Endothelial cell of umbilical vein (primary cell): ENCODE data around the gene SMTNL1. TPM values are rescaled to one million over a fixed set of nuclear protein-coding genes. Genes with fewer than 3 reads are reported as not detected.

Experiments used
- BruUV-seq: library from RNA; stranded (reverse); fragments of 400-500 nt; replicated peaks from 2 replicates; lab custom pipeline; 2021; lab: Mats Ljungman, UMichigan
- CTCF ChIA-PET: fragments of 300-600, 350-600 bp; sonication (Branson Sonifier 250); formaldehyde crosslinking; loops from one replicate; lab custom pipeline; 2021; ENCODE audit warnings: antibody characterized with exemption, inconsistent platforms; lab: Charles Lee
- POLR2A ChIA-PET: fragments of 300-600, 350-600 bp; sonication (Branson Sonifier 250); formaldehyde crosslinking; loops from one replicate; lab custom pipeline; 2021; ENCODE audit warnings: antibody characterized with exemption, inconsistent platforms; lab: Charles Lee
- DNase-seq: peaks from one replicate; pipeline ENCODE4 v3.0.0-alpha.2; 2011; ENCODE audit warnings: low read depth, low spot score
- FAIRE-seq: peaks from 2 replicates; lab custom pipeline; 2011; peaks lifted over from hg19 to GRCh38; lab: Jason Lieb, UNC
- H2AFZ ChIP-seq: 2 replicates; pipeline ENCODE4 v1.6.0; 2012; ENCODE audit warnings: low read depth, low read length, control low read depth, inconsistent platforms
- H3K27ac ChIP-seq: 2 replicates; pipeline ENCODE4 v1.5.1; 2011; ENCODE audit warnings: low read depth, mild to moderate bottlenecking, control low read depth, low read length, moderate library complexity; ENCODE audit not compliant: insufficient read depth
- H3K27me3 ChIP-seq, 2 experiments: 2 replicates each; pipeline versions ENCODE4 v1.6.0 to v1.6.1; 2011; ENCODE audit warnings: low read length in 2 of 2, mixed read lengths in 1 of 2; ENCODE audit not compliant: control insufficient read depth in 2 of 2, insufficient read depth in 2 of 2
- H3K36me3 ChIP-seq, 2 experiments: 2 replicates in 1 of 2; 3 replicates in 1 of 2; pipeline ENCODE4 v1.5.1; 2011; ENCODE audit warnings: low read length in 2 of 2, mild to moderate bottlenecking in 1 of 2, moderate library complexity in 1 of 2; ENCODE audit not compliant: control insufficient read depth in 2 of 2, insufficient read depth in 2 of 2; ENCODE audit errors: extremely low read depth in 1 of 2
- H3K4me1 ChIP-seq: 3 replicates; pipeline ENCODE4 v1.5.1; 2011; ENCODE audit warnings: mild to moderate bottlenecking, low read length; ENCODE audit not compliant: control insufficient read depth, insufficient read depth; ENCODE audit errors: extremely low read depth
- H3K4me2 ChIP-seq: 2 replicates; pipeline ENCODE4 v1.6.1; 2011; ENCODE audit warnings: low read length, control low read depth, mixed read lengths; ENCODE audit not compliant: insufficient read depth
- H3K4me3 ChIP-seq, 3 experiments: fragments of 200-600 bp in 1 of 3; sonication (generic), shearing (Covaris generic) in 1 of 3; replicated peaks in 1 of 3; 2 replicates each; pipeline ENCODE4 v1.5.1; 2011 to 2016; ENCODE audit warnings: control low read depth in 3 of 3, low read length in 3 of 3, mild to moderate bottlenecking in 2 of 3, inconsistent platforms in 1 of 3, low read depth in 1 of 3, moderate library complexity in 1 of 3; ENCODE audit not compliant: insufficient read depth in 1 of 3
- H3K79me2 ChIP-seq: 2 replicates; pipeline ENCODE4 v1.6.0; 2012; ENCODE audit warnings: low read length, inconsistent platforms; ENCODE audit not compliant: control insufficient read depth, insufficient read depth
- H3K9ac ChIP-seq: replicated peaks from 2 replicates; pipeline ENCODE3; 2011; ENCODE audit warnings: low read length, control low read depth; ENCODE audit not compliant: insufficient read depth; ENCODE audit errors: extremely low read depth
- H3K9me1 ChIP-seq: replicated peaks from 3 replicates; pipeline ENCODE4 v1.6.0; 2011; ENCODE audit warnings: mild to moderate bottlenecking, low read length; ENCODE audit not compliant: control insufficient read depth, insufficient read depth; ENCODE audit errors: extremely low read depth
- H3K9me3 ChIP-seq: replicated peaks from 2 replicates; pipeline ENCODE4 v1.5.1; 2012; ENCODE audit warnings: low read length, inconsistent platforms; ENCODE audit not compliant: control insufficient read depth, insufficient read depth
- H4K20me1 ChIP-seq: replicated peaks from 2 replicates; pipeline ENCODE3; 2011; ENCODE audit warnings: mild to moderate bottlenecking, low read length; ENCODE audit not compliant: control insufficient read depth, insufficient read depth; ENCODE audit errors: extremely low read depth
- EZH2 ChIP-seq: IDR thresholded peaks from 2 replicates; pipeline ENCODE4 v1.6.1; 2012; ENCODE audit warnings: borderline replicate concordance, low read depth, mild to moderate bottlenecking, moderate library complexity, low read length, inconsistent platforms; ENCODE audit not compliant: severe bottlenecking
- FOS ChIP-seq: IDR thresholded peaks from 2 replicates; pipeline ENCODE4 v1.6.1; 2011; ENCODE audit warnings: mild to moderate bottlenecking, low read length, moderate library complexity, borderline replicate concordance; ENCODE audit not compliant: insufficient read depth
- GATA2 ChIP-seq: IDR thresholded peaks from 2 replicates; pipeline ENCODE4 v1.7.0; 2011; ENCODE audit warnings: low read depth, mild to moderate bottlenecking, moderate library complexity, mixed read lengths, low read length; ENCODE audit not compliant: insufficient read length, insufficient read depth
- JUN ChIP-seq: IDR thresholded peaks from 2 replicates; pipeline ENCODE4 v1.6.1; 2011; ENCODE audit warnings: borderline replicate concordance, low read depth; ENCODE audit not compliant: insufficient read length, insufficient read depth
- MYC ChIP-seq: IDR thresholded peaks from one replicate; pipeline ENCODE4 v1.6.1; 2011; ENCODE audit warnings: mild to moderate bottlenecking, low read depth, low read length
- POLR2A ChIP-seq: IDR thresholded peaks from 2 replicates; pipeline ENCODE4 v1.6.1; 2012; ENCODE audit warnings: low read depth, mild to moderate bottlenecking, control low read depth, low read length
- POLR2AphosphoS5 ChIP-seq: IDR thresholded peaks from 2 replicates; pipeline ENCODE4 v1.6.1; 2012; ENCODE audit warnings: low read depth, mild to moderate bottlenecking, control low read depth, low read length, moderate library complexity; ENCODE audit not compliant: insufficient read depth
- dilution Hi-C: fragments of 300-500 bp; cut with MboI; formaldehyde crosslinking; loops from one replicate; pipeline ENCODE4 v1.15.0; 2019; ENCODE audit warnings: low sequenced_read_pairs; ENCODE audit not compliant: extremely low pct_ligation_motif_present
- intact Hi-C: fragments of 100-400 bp; cut with micrococcal nuclease; formaldehyde crosslinking; loops from one replicate; pipeline ENCODE4 v1.10.0; 2022
- polyA plus RNA-seq, 4 experiments: library from polyadenylated mRNA; depleted of rRNA in 3 of 4; stranded (reverse) in 3 of 4; unstranded in 1 of 4; fragments of >200 nt; gene quantifications; 2 replicates each; pipeline versions ENCODE4 v1.2.1 to v1.2.3, GENCODE V29; 2011 to 2012; ENCODE audit warnings: missing spikeins in 1 of 4
- total RNA-seq: library from RNA; stranded (reverse); gene quantifications from 2 replicates; pipeline ENCODE4 v1.2.3, GENCODE V29; 2021
- TF ChIP-seq, protein P1 (sequence below): IDR thresholded peaks from 2 replicates; pipeline ENCODE4 v1.6.1; 2011; ENCODE audit not compliant: insufficient read depth, insufficient read length
- TF ChIP-seq, protein P2 (sequence below), 2 donors: IDR thresholded peaks; 1 replicate in 1 of 2; 2 replicates in 1 of 2; pipeline ENCODE4 v1.5.1; 2011; ENCODE audit warnings: low read length in 2 of 2, mild to moderate bottlenecking in 2 of 2, moderate library complexity in 2 of 2, control low read depth in 1 of 2, inconsistent platforms in 1 of 2, low read depth in 1 of 2; ENCODE audit not compliant: insufficient read depth in 1 of 2; ENCODE audit errors: extremely low read depth in 1 of 2

Gene SMTNL1
- total and polyA plus RNA-seq, 2 donors (not counting 3 experiments of a cell fraction or from before 2014, with no cell fraction given), result not detected

DNA sequence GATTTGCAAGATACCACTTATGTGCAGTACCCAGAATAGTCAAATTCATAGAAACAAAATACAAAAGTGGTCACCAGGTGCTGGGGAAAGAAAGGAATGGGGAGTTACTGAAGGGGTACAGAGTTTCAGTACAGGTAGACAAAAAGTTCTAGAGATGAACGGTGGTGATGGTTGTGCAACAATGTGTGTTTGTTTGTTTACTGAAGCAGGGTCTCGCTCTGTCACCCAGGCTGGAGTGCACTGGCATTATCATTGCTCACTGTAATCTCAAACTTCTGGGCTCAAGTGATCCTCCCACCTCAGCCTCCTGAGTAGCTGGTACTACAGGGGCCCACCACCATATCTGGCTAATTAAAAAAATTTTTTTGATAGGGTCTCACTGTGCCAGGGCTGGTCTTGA, 18.0 kb downstream of the SMTNL1 start:
- Histone ChIP-seq H3K79me2 (no peaks in the 10 kb centered on the region), H3K4me3 (no peak overlapping the region), H3K9me1 (no peaks in the 10 kb centered on the region), H4K20me1 (no peaks in the 10 kb centered on the region), H3K4me2 (no peak overlapping the region), H3K9ac (no peak overlapping the region), H3K4me1 (no peaks in the 10 kb centered on the region), H3K36me3 (peaks cover 0 to 5% of the 10 kb centered on the region in 2 experiments), H3K27ac (no peak overlapping the region), H3K27me3 (no peaks in the 10 kb centered on the region), H2AFZ (no peak overlapping the region), H3K9me3 (no peaks in the 10 kb centered on the region)
- no peak for DNase-seq
- ChIA-PET CTCF (no interaction called here), POLR2A (no interaction called here)
- TF ChIP-seq FOS (no peak), MYC (no peak), POLR2AphosphoS5 (no peak), JUN (no peak), GATA2 (no peak), POLR2A (no peak), EZH2 (no peak)
- TF ChIP-seq, protein P1, sequence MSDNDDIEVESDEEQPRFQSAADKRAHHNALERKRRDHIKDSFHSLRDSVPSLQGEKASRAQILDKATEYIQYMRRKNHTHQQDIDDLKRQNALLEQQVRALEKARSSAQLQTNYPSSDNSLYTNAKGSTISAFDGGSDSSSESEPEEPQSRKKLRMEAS, result no peak
- TF ChIP-seq, protein P2, sequence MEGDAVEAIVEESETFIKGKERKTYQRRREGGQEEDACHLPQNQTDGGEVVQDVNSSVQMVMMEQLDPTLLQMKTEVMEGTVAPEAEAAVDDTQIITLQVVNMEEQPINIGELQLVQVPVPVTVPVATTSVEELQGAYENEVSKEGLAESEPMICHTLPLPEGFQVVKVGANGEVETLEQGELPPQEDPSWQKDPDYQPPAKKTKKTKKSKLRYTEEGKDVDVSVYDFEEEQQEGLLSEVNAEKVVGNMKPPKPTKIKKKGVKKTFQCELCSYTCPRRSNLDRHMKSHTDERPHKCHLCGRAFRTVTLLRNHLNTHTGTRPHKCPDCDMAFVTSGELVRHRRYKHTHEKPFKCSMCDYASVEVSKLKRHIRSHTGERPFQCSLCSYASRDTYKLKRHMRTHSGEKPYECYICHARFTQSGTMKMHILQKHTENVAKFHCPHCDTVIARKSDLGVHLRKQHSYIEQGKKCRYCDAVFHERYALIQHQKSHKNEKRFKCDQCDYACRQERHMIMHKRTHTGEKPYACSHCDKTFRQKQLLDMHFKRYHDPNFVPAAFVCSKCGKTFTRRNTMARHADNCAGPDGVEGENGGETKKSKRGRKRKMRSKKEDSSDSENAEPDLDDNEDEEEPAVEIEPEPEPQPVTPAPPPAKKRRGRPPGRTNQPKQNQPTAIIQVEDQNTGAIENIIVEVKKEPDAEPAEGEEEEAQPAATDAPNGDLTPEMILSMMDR (IDR thresholded peaks at IDR 0.05; ENCODE audit: extremely low read depth in 1 of 2, insufficient read depth in 1 of 2, low read depth in 1 of 2, low read length in 2 of 2), result no peak
- dilution Hi-C loops (no loop called here), intact Hi-C loops (no loop called here)
- no TSS peak for BruUV-seq
- FAIRE-seq, result no peak
